Adrenal gland (tissue), 12 donors: Measurements from ENCODE around the gene MCOLN2. TPM values are rescaled to one million over a fixed set of nuclear protein-coding genes. Genes with fewer than 3 reads are reported as not detected.
"Not testable (repeated sequence)": the region's sequence is repeated elsewhere in the genome, so short reads cannot be mapped to it uniquely, and the experiment has no call there.

Experiments used
- DNase-seq, 7 donors: peaks; one replicate each; pipeline ENCODE4 v3.0.0-alpha.2; 2019 to 2020
- H3K27ac ChIP-seq, 5 donors: fragments of 200-600 bp; sonication (generic) in 4 of 5; 1 replicate in 3 of 5; 2 replicates in 2 of 5; pipeline versions ENCODE4 v1.5.1 to v1.8.0; 2016 to 2020; ENCODE audit warnings: mild to moderate bottlenecking in 1 of 5
- H3K27me3 ChIP-seq: fragments of 200-600 bp; 2 replicates; pipeline ENCODE4 v1.8.0; 2021
- H3K36me3 ChIP-seq, 2 donors: fragments of 200-600 bp; replicated peaks in 1 of 2; 1 replicate in 1 of 2; 2 replicates in 1 of 2; pipeline versions ENCODE4 v1.5.1 to v1.8.0; 2018 to 2022
- H3K4me1 ChIP-seq, 2 donors: fragments of 200-600 bp; replicated peaks in 1 of 2; 1 replicate in 1 of 2; 2 replicates in 1 of 2; pipeline versions ENCODE4 v1.5.1 to v1.8.0; 2018 to 2021
- H3K4me3 ChIP-seq, 4 donors: fragments of 200-600 bp; sonication (generic) in 3 of 4; one replicate each; pipeline ENCODE4 v1.5.1; 2016 to 2018
- H3K9me3 ChIP-seq, 3 donors: fragments of 200-600 bp; sonication (generic) in 1 of 3; replicated peaks in 1 of 3; 1 replicate in 2 of 3; 2 replicates in 1 of 3; pipeline versions ENCODE4 v1.5.1 to v1.8.0; 2016 to 2021
- CTCF ChIP-seq, 6 experiments: fragments of 450-650 bp in 4 of 6; fragments of 200-600 bp in 2 of 6; sonication (generic) in 1 of 6; IDR thresholded peaks; 1 replicate in 5 of 6; 2 replicates in 1 of 6; pipeline versions ENCODE4 v1.5.1 to v1.8.0; 2016 to 2021; ENCODE audit warnings: antibody characterized with exemption in 6 of 6, mild to moderate bottlenecking in 2 of 6, moderate library complexity in 1 of 6
- POLR2A ChIP-seq, 2 donors: fragments of 450-650 bp; IDR thresholded peaks; one replicate each; pipeline ENCODE4 v1.6.1; 2017; ENCODE audit warnings: antibody characterized with exemption in 2 of 2, mild to moderate bottlenecking in 2 of 2, moderate library complexity in 1 of 2
- WGBS, 4 donors: extraction: QIAGEN DNeasy Blood & Tissue Kit in 2 of 4; methylation state at CpG; one replicate each; pipeline versions ENCODE4 v1.1.5 to v1.1.7; 2013 to 2017; 5-methylcytosine and 5-hydroxymethylcytosine counted together
- intact Hi-C, 2 donors: fragments of 100-400 bp; cut with DNase I; formaldehyde crosslinking; loops; one replicate each; pipeline versions ENCODE4 v1.14.1 to v1.15.0; 2022 to 2023
- polyA plus RNA-seq, 3 donors: library from polyadenylated mRNA; stranded (reverse); fragments of 200-250 nt in 2 of 3; fragments of 350-450 nt in 1 of 3; fragmentation: Illumina TruSeq in 1 of 3; extraction: RNeasy Lipid Tissue Mini Kit (QIAGEN cat#74804) in 1 of 3; gene quantifications; one replicate each; pipeline ENCODE4 v1.2.3, GENCODE V29; 2013 to 2014
- total RNA-seq, 9 donors: library from RNA; depleted of rRNA in 4 of 9; stranded (reverse); fragments of >200 nt in 4 of 9; fragments of 120-200 nt in 1 of 9; fragmentation: NEBNext Ultra II Directional in 1 of 9; extraction: Animal tissue kit (Norgen Biotek cat#: 25700) in 1 of 9; gene quantifications; one replicate each; pipeline versions ENCODE4 v1.1.0 to v1.2.4, GENCODE V29; 2013 to 2023
- donor health status: healthy with polysubstance abuse.
- donor health status: Bipolar disorder and iron deficiency.
- donor health status: DM: yes; HTN: yes; CAD: no.
- donor health status: DM: no; HTN: no; CAD: no.
- donor health status: DM: no; HTN: no; CAD: no.
- donor health status: DM: yes; HTN: yes; CAD: no.

Gene MCOLN2
- total and polyA plus RNA-seq, 12 donors, result 0.89 to 40.1 (median 14.8) TPM

- H3K4me1 ChIP-seq, result peaks cover 0 to 23% of the 10 kb centered on the region in 2 donors
- whole genome bisulfite sequencing, 4 donors, result 66 to 73% (median 70%) methylated on average over 10 of the region's 10 CpGs
- H3K36me3 ChIP-seq, result no peaks in the 10 kb centered on the region
- peak overlapping the region in 1 of 4 donors; percentile 81 for H3K4me3 ChIP-seq
- no peak for DNase-seq
- H3K9me3 ChIP-seq, result no peaks in the 10 kb centered on the region
- H3K27ac ChIP-seq, result no peak overlapping the region
- TF ChIP-seq CTCF (IDR thresholded peaks at IDR 0.05), result no peak
- TF ChIP-seq POLR2A (IDR thresholded peaks at IDR 0.05), result no peak
- intact Hi-C loops, result no loop called here
- H3K27me3 ChIP-seq, result no peaks in the 10 kb centered on the region
Observed at GRCh38 chr1:84995484-84996334, 1.2 kb downstream of the MCOLN2 start.

DNA sequence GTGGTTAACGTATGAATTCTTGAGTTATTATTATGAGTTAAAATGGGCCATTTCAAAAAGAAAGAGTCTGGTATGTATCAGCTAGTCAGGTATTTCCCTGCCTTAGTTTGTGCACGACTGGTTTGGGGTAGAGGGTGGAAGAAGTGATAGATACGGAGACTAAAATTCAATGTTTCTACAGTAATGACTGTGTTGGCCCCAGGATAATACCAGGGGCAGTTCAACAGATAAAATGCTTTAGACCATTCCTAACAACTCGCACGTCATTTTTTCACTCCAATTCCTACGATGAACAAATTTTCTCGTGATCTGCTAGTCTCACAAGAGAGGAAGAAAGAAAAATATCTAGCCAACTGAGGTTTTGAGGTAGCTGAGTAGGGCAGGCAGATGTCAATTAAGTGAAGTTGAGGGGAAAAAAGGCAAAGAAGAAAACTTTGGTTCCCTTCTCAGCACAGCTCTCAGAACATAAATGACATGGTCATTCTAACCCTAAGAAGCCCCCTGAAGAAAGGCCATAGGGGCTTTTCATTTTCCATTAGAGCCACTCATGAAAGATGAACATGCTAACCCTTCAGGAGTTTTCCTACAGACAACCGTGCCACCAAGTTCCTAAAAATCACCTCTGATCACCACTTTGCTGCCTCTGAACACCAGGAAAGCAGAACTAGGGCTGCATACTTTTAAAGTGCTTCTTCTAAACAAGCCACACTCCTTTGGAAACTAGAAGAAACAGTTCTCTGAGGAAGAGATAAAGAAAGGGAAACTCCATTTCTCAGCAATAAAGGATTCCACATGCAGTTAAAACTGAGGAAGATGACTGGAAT, 5.6 kb downstream of the MCOLN2 start:
- WGBS, 4 donors, result 71 to 77% (median 76%) methylated on average over 8 of the region's 8 CpGs
- no peaks in the 10 kb centered on the region for H3K36me3 ChIP-seq
- H3K4me1 ChIP-seq, result peaks cover 0 to 5% of the 10 kb centered on the region in 2 donors
- H3K4me3 ChIP-seq, result no peak overlapping the region
- no peak overlapping the region for H3K27ac ChIP-seq
- H3K9me3 ChIP-seq, result no peaks in the 10 kb centered on the region
- intact Hi-C loops, result no loop called here
- no peaks in the 10 kb centered on the region for H3K27me3 ChIP-seq
- DNase-seq, result no peak
- no peak for TF ChIP-seq POLR2A (IDR thresholded peaks at IDR 0.05)
- TF ChIP-seq CTCF (IDR thresholded peaks at IDR 0.05), result no peak

GRCh38 chr1:84988588-84988987, 8.3 kb downstream of the MCOLN2 start:
- Histone ChIP-seq H3K4me1 (no peaks in the 10 kb centered on the region), H3K9me3 (no peaks in the 10 kb centered on the region), H3K27ac (no peak overlapping the region), H3K27me3 (no peaks in the 10 kb centered on the region), H3K36me3 (no peaks in the 10 kb centered on the region), H3K4me3 (no peak overlapping the region)
- intact Hi-C loops, result no loop called here
- WGBS, 4 donors, result 58 to 75% (median 64%) methylated on average over 2 of the region's 2 CpGs
- no peak for DNase-seq
- TF ChIP-seq POLR2A (IDR thresholded peaks at IDR 0.05), result no peak
- TF ChIP-seq CTCF (IDR thresholded peaks at IDR 0.05), result no peak

GRCh38 chr1:84986561-84986960, 10.4 kb downstream of the MCOLN2 start:
- H3K4me3 ChIP-seq, H3K27ac ChIP-seq, H3K4me1 ChIP-seq, intact Hi-C loops, H3K36me3 ChIP-seq, DNase-seq, H3K27me3 ChIP-seq, H3K9me3 ChIP-seq: not testable (repeated sequence)
- WGBS, 4 donors, result 82 to 94% (median 87%) methylated on average over 3 of the region's 3 CpGs
